CD4-positive, alpha-beta T cell (primary cell): ENCODE measurements around the gene XDH. TPM values are rescaled to one million over a fixed set of nuclear protein-coding genes. Genes with fewer than 3 reads are reported as not detected.

ENCODE experiments used
- ATAC-seq: fragments of 200-7000 bp; cut with Tn5 transposase; one replicate; pipeline ENCODE4 v1.10.0; 2022; ENCODE audit warnings: mild to moderate bottlenecking; ENCODE audit not compliant: poor library complexity
- CTCF ChIA-PET: fragments of 350-600 bp; sonication (Branson Sonifier 250); formaldehyde crosslinking; loops from one replicate; lab custom pipeline; 2021; ENCODE audit warnings: antibody characterized with exemption, inconsistent platforms; lab: Charles Lee
- POLR2A ChIA-PET: fragments of 350-600 bp; sonication (Branson Sonifier 250); formaldehyde crosslinking; loops from one replicate; lab custom pipeline; 2021; ENCODE audit warnings: antibody characterized with exemption, inconsistent platforms; lab: Charles Lee
- DNase-seq, 14 experiments: peaks; one replicate each; pipeline ENCODE4 v3.0.0-alpha.2; 2013 to 2020; ENCODE audit warnings: mixed read lengths in 2 of 14
- H3K27ac ChIP-seq, 2 donors: one replicate each; pipeline versions ENCODE4 v1.5.1 to v1.7.0; 2013; ENCODE audit warnings: low read length in 2 of 2, low read depth in 1 of 2, mild to moderate bottlenecking in 1 of 2
- H3K27me3 ChIP-seq, 2 experiments: 1 replicate in 1 of 2; 2 replicates in 1 of 2; pipeline versions ENCODE4 v1.6.1 to v1.7.0; 2013; ENCODE audit warnings: low read length in 2 of 2, control low read depth in 1 of 2, mild to moderate bottlenecking in 1 of 2, moderate library complexity in 1 of 2; ENCODE audit not compliant: insufficient read depth in 2 of 2, control insufficient read depth in 1 of 2
- H3K36me3 ChIP-seq: one replicate; pipeline ENCODE4 v1.6.1; 2013; ENCODE audit warnings: low read length, control low read depth; ENCODE audit not compliant: insufficient read depth
- H3K4me1 ChIP-seq: one replicate; pipeline ENCODE4 v1.6.1; 2013; ENCODE audit warnings: low read length, control low read depth; ENCODE audit not compliant: insufficient read depth
- H3K4me3 ChIP-seq: one replicate; pipeline ENCODE4 v1.5.1; 2013; ENCODE audit warnings: mild to moderate bottlenecking, low read length, moderate library complexity
- H3K9me3 ChIP-seq, 2 experiments: 1 replicate in 1 of 2; 2 replicates in 1 of 2; pipeline versions ENCODE4 v1.6.1 to v1.7.0; 2013; ENCODE audit warnings: low read length in 2 of 2, mild to moderate bottlenecking in 2 of 2, control low read depth in 1 of 2, moderate library complexity in 1 of 2; ENCODE audit not compliant: control insufficient read depth in 1 of 2, insufficient read depth in 1 of 2
- H3K27ac Mint-ChIP-seq: one replicate; pipeline ENCODE4 v1.8.0; 2020; ENCODE audit warnings: mixed read lengths
- H3K27me3 Mint-ChIP-seq: one replicate; pipeline ENCODE4 v1.8.0; 2021; ENCODE audit warnings: mixed read lengths
- H3K36me3 Mint-ChIP-seq: one replicate; pipeline ENCODE4 v1.8.0; 2021; ENCODE audit warnings: low read depth, mixed read lengths
- H3K4me1 Mint-ChIP-seq: one replicate; pipeline ENCODE4 v1.8.0; 2021; ENCODE audit warnings: low read depth, mixed read lengths
- H3K4me3 Mint-ChIP-seq: one replicate; pipeline ENCODE4 v1.8.0; 2020; ENCODE audit warnings: mild to moderate bottlenecking, mixed read lengths
- H3K9me3 Mint-ChIP-seq: one replicate; pipeline ENCODE4 v1.8.0; 2020; ENCODE audit warnings: mixed read lengths
- intact Hi-C, 2 experiments: fragments of 100-400 bp; cut with DNase I in 1 of 2; cut with micrococcal nuclease in 1 of 2; formaldehyde crosslinking; loops; one replicate each; pipeline versions ENCODE4 v1.15.1 to v1.9.0; 2023 to 2025; cut with DNase I, micrococcal nuclease
- polyA plus RNA-seq, 2 donors: library from polyadenylated mRNA; unstranded; fragments of 120-200 nt; gene quantifications; one replicate each; pipeline ENCODE4 v1.2.1, GENCODE V29; 2013
- total RNA-seq, 174 experiments: library from RNA in 2 of 174; stranded (reverse) in 2 of 174; gene quantifications; one replicate each; pipeline ENCODE4 v1.2.3 and lab custom pipeline; 2021 to 2026
- TF ChIP-seq, protein P1 (sequence below): fragments of 200-600 bp; IDR thresholded peaks from one replicate; pipeline ENCODE4 v1.8.0; 2022; ENCODE audit warnings: antibody characterized with exemption, mild to moderate bottlenecking

Gene XDH
- total RNA-seq (under 1 TPM in 1 of 2 experiments, not detected in 1; 0.05 TPM), total RNA-seq (lab: John Stamatoyannopoulos, UW) (0 to 0.20 (median 0) reads per million in 172 experiments)
- 0.01 TPM for polyA plus RNA-seq (2013, experiment 1 of 2)
- polyA plus RNA-seq (2013, experiment 2 of 2), result under 0.01 TPM

GRCh38 chr2:31414601-31415241 lies at the start of gene XDH:
Gene XDH, minus strand, starts transcription at chr2:31414742. Its CDS starts 76 bp downstream, at chr2:31414666.
- H3K27ac Mint-ChIP-seq, result no peak within 1 kb of the TSS
- peaks cover 6% of the 10 kb centered on the region for H3K9me3 Mint-ChIP-seq
- DNase-seq, result no peak
- no peak within 1 kb of the TSS for H3K27ac ChIP-seq
- no peak for ATAC-seq
- CTCF ChIA-PET, result no interaction called here
- H3K4me1 Mint-ChIP-seq, result peaks cover 23% of the 10 kb centered on the region
- H3K4me3 Mint-ChIP-seq, result no peak within 1 kb of the TSS
- intact Hi-C loops, result loop anchor here in 1 of 2 experiments (5.0 kb wide), 1 partner anchor 108 kb away; no protein-coding TSS in a partner anchor
- H3K27me3 Mint-ChIP-seq, result peaks cover 6% of the 10 kb centered on the region
- POLR2A ChIA-PET, result no interaction called here
- TF ChIP-seq, protein P1, sequence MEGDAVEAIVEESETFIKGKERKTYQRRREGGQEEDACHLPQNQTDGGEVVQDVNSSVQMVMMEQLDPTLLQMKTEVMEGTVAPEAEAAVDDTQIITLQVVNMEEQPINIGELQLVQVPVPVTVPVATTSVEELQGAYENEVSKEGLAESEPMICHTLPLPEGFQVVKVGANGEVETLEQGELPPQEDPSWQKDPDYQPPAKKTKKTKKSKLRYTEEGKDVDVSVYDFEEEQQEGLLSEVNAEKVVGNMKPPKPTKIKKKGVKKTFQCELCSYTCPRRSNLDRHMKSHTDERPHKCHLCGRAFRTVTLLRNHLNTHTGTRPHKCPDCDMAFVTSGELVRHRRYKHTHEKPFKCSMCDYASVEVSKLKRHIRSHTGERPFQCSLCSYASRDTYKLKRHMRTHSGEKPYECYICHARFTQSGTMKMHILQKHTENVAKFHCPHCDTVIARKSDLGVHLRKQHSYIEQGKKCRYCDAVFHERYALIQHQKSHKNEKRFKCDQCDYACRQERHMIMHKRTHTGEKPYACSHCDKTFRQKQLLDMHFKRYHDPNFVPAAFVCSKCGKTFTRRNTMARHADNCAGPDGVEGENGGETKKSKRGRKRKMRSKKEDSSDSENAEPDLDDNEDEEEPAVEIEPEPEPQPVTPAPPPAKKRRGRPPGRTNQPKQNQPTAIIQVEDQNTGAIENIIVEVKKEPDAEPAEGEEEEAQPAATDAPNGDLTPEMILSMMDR, result no peak
- peaks cover 12% of the 10 kb centered on the region for H3K4me1 ChIP-seq
- peaks cover under 1 to 16% of the 10 kb centered on the region in 2 experiments for H3K9me3 ChIP-seq
- no peaks in the 10 kb centered on the region for H3K36me3 Mint-ChIP-seq
- no peaks in the 10 kb centered on the region for H3K27me3 ChIP-seq
- no peak within 1 kb of the TSS for H3K4me3 ChIP-seq
- no peaks in the 10 kb centered on the region for H3K36me3 ChIP-seq

DNA sequence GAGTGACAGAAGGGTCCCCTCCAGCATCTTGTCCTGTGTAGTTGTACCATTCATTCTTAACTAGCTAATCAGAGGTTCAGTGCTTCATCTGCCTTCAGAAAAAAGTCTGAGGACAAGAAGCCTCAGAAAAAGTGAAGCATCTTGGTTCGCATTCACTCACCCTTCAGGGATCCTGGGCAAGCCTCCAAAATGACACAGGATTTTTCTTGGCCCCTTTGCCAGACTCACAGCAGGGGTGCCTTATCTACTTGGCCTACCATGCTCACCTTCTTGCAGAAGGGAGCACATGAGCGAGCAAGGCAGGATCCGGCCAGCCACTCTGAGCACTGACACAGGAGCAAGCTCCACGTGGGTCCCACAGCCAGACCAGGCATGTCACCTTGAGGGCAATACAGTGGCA lies 43.1 kb upstream of the XDH start:
- peaks cover 5 to 7% of the 10 kb centered on the region in 2 experiments for H3K9me3 ChIP-seq
- TF ChIP-seq, protein P1, result no peak
- no peak overlapping the region for H3K27ac Mint-ChIP-seq
- peaks cover 9% of the 10 kb centered on the region for H3K9me3 Mint-ChIP-seq
- no peaks in the 10 kb centered on the region for H3K4me1 ChIP-seq
- H3K27me3 ChIP-seq, result no peaks in the 10 kb centered on the region
- peaks cover 8% of the 10 kb centered on the region for H3K27me3 Mint-ChIP-seq
- ChIA-PET CTCF (no interaction called here), POLR2A (no interaction called here)
- DNase-seq (no peak), ATAC-seq (no peak)
- no peaks in the 10 kb centered on the region for H3K36me3 ChIP-seq
- intact Hi-C loops, result no loop called here
- no peaks in the 10 kb centered on the region for H3K4me1 Mint-ChIP-seq
- no peaks in the 10 kb centered on the region for H3K36me3 Mint-ChIP-seq
- no peak overlapping the region for H3K27ac ChIP-seq
- H3K4me3 ChIP-seq, result no peak overlapping the region
- no peak overlapping the region for H3K4me3 Mint-ChIP-seq

GRCh38 chr2:31446848-31447247 lies 32.3 kb upstream of the XDH start:
- Histone ChIP-seq H3K36me3 (no peaks in the 10 kb centered on the region), H3K4me1 (no peaks in the 10 kb centered on the region), H3K4me3 (no peak overlapping the region), H3K9me3 (peaks cover 2 to 9% of the 10 kb centered on the region in 2 experiments), H3K27me3 (peaks cover 0 to 3% of the 10 kb centered on the region in 2 experiments), H3K27ac (no peak overlapping the region)
- DNase-seq (no peak), ATAC-seq (no peak)
- H3K4me3 Mint-ChIP-seq, result no peak overlapping the region
- ChIA-PET POLR2A (no interaction called here), CTCF (no interaction called here)
- TF ChIP-seq, protein P1, result no peak
- no peaks in the 10 kb centered on the region for H3K36me3 Mint-ChIP-seq
- H3K27ac Mint-ChIP-seq, result no peak overlapping the region
- no peaks in the 10 kb centered on the region for H3K4me1 Mint-ChIP-seq
- peaks cover 19% of the 10 kb centered on the region for H3K9me3 Mint-ChIP-seq
- intact Hi-C loops, result no loop called here
- peaks cover 33% of the 10 kb centered on the region for H3K27me3 Mint-ChIP-seq
